ENCODE results near the gene EIF2D. TPM values are rescaled to one million over a fixed set of nuclear protein-coding genes. Genes with fewer than 3 reads are reported as not detected.

EIF2D gene
- total and polyA plus RNA-seq, 9 of the 15 experiments (the other 6 are each of a cell fraction or from before 2014, with no cell fraction given), result 81.1 to 138 (median 93.9) TPM

GRCh38 chr1:206658981-206659273 is 46.7 kb upstream of the EIF2D start:
- TF ChIP-seq ZBTB33 (CRISPR knock-in tag; IDR thresholded peaks at IDR 0.05), result 0 out of 2 replicates have a peak, but pooled peaks have one; percentile 10
- TF ChIP-seq BRCA1 (IDR thresholded peaks at IDR 0.05), result no peak
- 0 out of 2 replicates have a peak, but pooled peaks have one; percentile 15 for TF ChIP-seq BRCA1 (CRISPR knock-in tag; IDR thresholded peaks at IDR 0.05)
- TF ChIP-seq CREM (IDR thresholded peaks at IDR 0.05; ENCODE audit: low read depth), result no peak
- no peak for TF ChIP-seq DACH1 (IDR thresholded peaks at IDR 0.05; ENCODE audit: partially characterized antibody)
- 0 out of 2 replicates have a peak, but pooled peaks have one; percentile 34 for TF ChIP-seq PREB (CRISPR knock-in tag; IDR thresholded peaks at IDR 0.05)
- 0 out of 4 replicates have a peak, but pooled peaks of 1 of the 2 experiments have one; percentile 4 for TF ChIP-seq FOXA3 (CRISPR knock-in tag; conservative IDR thresholded peaks at IDR 0.05 in 1 of 2, IDR thresholded peaks at IDR 0.05 in 1 of 2)
- Histone ChIP-seq H3K4me2 (ENCODE audit: insufficient read depth, low read length) (peak overlapping the region; percentile 73), H3K9ac (ENCODE audit: insufficient read depth in 1 of 2, low read depth in 2 of 2, low read length in 2 of 2) (peak overlapping the region; percentile 60 to 87; a peak in 3 of 4 replicates), H3K9me3 (replicated peaks; ENCODE audit: control insufficient read depth, insufficient read depth, low read depth, low read length) (no peaks in the 10 kb centered on the region), H3K4me3 (no peak overlapping the region), H4K20me1 (replicated peaks; ENCODE audit: control insufficient read depth, insufficient read depth, low read length) (no peaks in the 10 kb centered on the region), H3K9me1 (ENCODE audit: control insufficient read depth, insufficient read depth, low read length) (no peaks in the 10 kb centered on the region), H3K27ac (ENCODE audit: extremely low read depth, low read depth, low read length) (peak overlapping the region; percentile 65), H3K4me1 (replicated peaks in 1 of 2; ENCODE audit: control insufficient read depth in 2 of 2, insufficient read depth in 2 of 2, low read length in 2 of 2) (peaks cover 35 to 58% of the 10 kb centered on the region in 2 experiments), H2AFZ (ENCODE audit: low read depth, low read length) (peak overlapping the region; percentile 87), H3K36me3 (ENCODE audit: control insufficient read depth, insufficient read depth, low read length) (peaks cover 7% of the 10 kb centered on the region; the same call in 2 of the 3 replicates), H3K27me3 (ENCODE audit: control insufficient read depth in 2 of 2, insufficient read depth in 2 of 2, low read length in 2 of 2) (no peaks in the 10 kb centered on the region), H3K79me2 (ENCODE audit: control insufficient read depth, insufficient read depth, low read length) (peaks cover 4% of the 10 kb centered on the region; the same call in 2 of the 3 replicates)
- FAIRE-seq, result no peak
- intact Hi-C loops (cut with micrococcal nuclease) (no loop called here), in situ Hi-C loops (cut with MboI) (no loop called here)
- WGBS (ENCODE audit: insufficient coverage, low coverage, missing lambda C conversion rate), result 46% methylated on average over 7 of the region's 7 CpGs
- ChIA-PET CTCF (ENCODE audit: low intra/inter-chr PET ratio) (interaction anchor here (0.6 to 1.2 kb wide), 3 partner anchors 24 to 841 kb away, joined by 3 to 6 read pairs (median 3); partner anchors contain the start of gene DYRK3), POLR2A (interaction anchor here (0.7 to 4.5 kb wide), 14 partner anchors 9 to 366 kb away, joined by 3 to 22 read pairs (median 6); partner anchors contain the start of genes DYRK3 and EIF2D)
- peak in 2 of 4 experiments; percentile 41 to 42 for DNase-seq (ENCODE audit: extremely low read depth in 1 of 4, low spot score in 3 of 4)
- peak; percentile 26 for ATAC-seq
- no TSS peak for BruUV-seq (replicated peaks)
